Activated CD8-positive, alpha-beta T cell treated with anti-CD3 and anti-CD28 coated beads, Interleukin-2, amount 10 ng/mL, durations not matched to agents 7 days and 5 days (primary cell): ENCODE data around the gene HDGF. TPM values are rescaled to one million over a fixed set of nuclear protein-coding genes. Genes with fewer than 3 reads are reported as not detected.

Experiments used
- ATAC-seq: fragments of 150-1000 bp; cut with Tn5 transposase; one replicate; pipeline ENCODE4 v1.10.0; 2021; ENCODE audit warnings: moderate library complexity
- CTCF ChIA-PET: fragments of 350-600 bp; sonication (Branson Sonifier 250); formaldehyde crosslinking; loops from one replicate; lab custom pipeline; 2021; ENCODE audit warnings: antibody characterized with exemption; lab: Charles Lee
- POLR2A ChIA-PET: fragments of 350-600 bp; sonication (Branson Sonifier 250); formaldehyde crosslinking; loops from one replicate; lab custom pipeline; 2021; ENCODE audit warnings: antibody characterized with exemption; lab: Charles Lee
- DNase-seq: peaks from one replicate; pipeline ENCODE4 v3.0.0-alpha.2; 2020
- H3K27ac Mint-ChIP-seq: one replicate; pipeline ENCODE4 v1.8.0; 2021; ENCODE audit warnings: mild to moderate bottlenecking, mixed read lengths
- H3K27me3 Mint-ChIP-seq: one replicate; pipeline ENCODE4 v1.8.0; 2021; ENCODE audit warnings: low read depth, mixed read lengths
- H3K36me3 Mint-ChIP-seq: one replicate; pipeline ENCODE4 v1.8.0; 2021; ENCODE audit warnings: low read depth, mixed read lengths
- H3K4me1 Mint-ChIP-seq: one replicate; pipeline ENCODE4 v1.8.0; 2021; ENCODE audit warnings: low read depth, mixed read lengths
- H3K4me3 Mint-ChIP-seq: one replicate; pipeline ENCODE4 v1.8.0; 2021; ENCODE audit warnings: mild to moderate bottlenecking, mixed read lengths
- H3K9me3 Mint-ChIP-seq: one replicate; pipeline ENCODE4 v1.8.0; 2022; ENCODE audit warnings: mixed read lengths; ENCODE audit not compliant: insufficient read depth
- total RNA-seq, 2 experiments: library from RNA; stranded (reverse); gene quantifications; one replicate each; pipeline ENCODE4 v1.2.3, GENCODE V29; 2021

The HDGF gene
- total RNA-seq, 2 experiments from 2014 or later, result 261 to 264 TPM

GRCh38 chr1:156696755-156697154, 54.7 kb downstream of the HDGF start:
- no peak for DNase-seq
- Mint-ChIP-seq H3K27ac (no peak overlapping the region), H3K36me3 (peaks cover 3% of the 10 kb centered on the region), H3K27me3 (peaks cover 29% of the 10 kb centered on the region), H3K4me3 (no peak overlapping the region), H3K4me1 (peaks cover 31% of the 10 kb centered on the region), H3K9me3 (no peaks in the 10 kb centered on the region)
- ChIA-PET POLR2A (no interaction called here), CTCF (interaction anchor here (0.9 to 4.1 kb wide), 4 partner anchors 29 to 194 kb away, joined by 3 to 19 read pairs (median 3); no protein-coding TSS in a partner anchor)
- no peak for ATAC-seq

GRCh38 chr1:156694690-156694962, 56.8 kb downstream of the HDGF start:
- ATAC-seq (no peak), DNase-seq (no peak)
- H3K4me3 Mint-ChIP-seq, result no peak overlapping the region
- H3K4me1 Mint-ChIP-seq, result peaks cover 25% of the 10 kb centered on the region
- ChIA-PET CTCF (interaction anchor here (11.7 to 19.7 kb wide), 2 partner anchors 11 to 31 kb away, joined by 311 to 543 read pairs; partner anchors contain the start of genes CRABP2, ISG20L2 and METTL25B), POLR2A (no interaction called here)
- no peaks in the 10 kb centered on the region for H3K9me3 Mint-ChIP-seq
- H3K27me3 Mint-ChIP-seq, result peaks cover 47% of the 10 kb centered on the region
- no peak overlapping the region for H3K27ac Mint-ChIP-seq
- peaks cover 3% of the 10 kb centered on the region for H3K36me3 Mint-ChIP-seq

GRCh38 chr1:156693848-156694689, 57.4 kb downstream of the HDGF start:
- Mint-ChIP-seq H3K27ac (no peak overlapping the region), H3K4me3 (no peak overlapping the region), H3K36me3 (peaks cover 3% of the 10 kb centered on the region), H3K27me3 (peaks cover 48% of the 10 kb centered on the region), H3K4me1 (peaks cover 29% of the 10 kb centered on the region), H3K9me3 (no peaks in the 10 kb centered on the region)
- ATAC-seq (no peak), DNase-seq (no peak)
- ChIA-PET POLR2A (no interaction called here), CTCF (interaction anchor here (1.3 to 19.7 kb wide), 3 partner anchors 10 to 31 kb away, joined by 7 to 543 read pairs (median 311); partner anchors contain the start of genes CRABP2, ISG20L2 and METTL25B)

- Mint-ChIP-seq H3K27me3 (peaks cover 53% of the 10 kb centered on the region), H3K9me3 (no peaks in the 10 kb centered on the region), H3K36me3 (no peaks in the 10 kb centered on the region), H3K4me1 (peaks cover 29% of the 10 kb centered on the region), H3K27ac (peak overlapping the region; percentile 15), H3K4me3 (no peak overlapping the region)
- ATAC-seq (no peak), DNase-seq (peak; percentile 47)
- CTCF ChIA-PET, result interaction anchor here (1.3 to 19.7 kb wide), 4 partner anchors 9 to 32 kb away, joined by 7 to 543 read pairs (median 190); partner anchors contain the start of genes CRABP2, ISG20L2, METTL25B and NES
- POLR2A ChIA-PET, result no interaction called here
Observed at GRCh38 chr1:156692925-156693847, 58.3 kb downstream of the HDGF start.

- CTCF ChIA-PET, result interaction anchor here (4.3 to 19.7 kb wide), 6 partner anchors 13 to 167 kb away, joined by 26 to 543 read pairs (median 102); partner anchors contain the start of genes CRABP2, INSRR, ISG20L2 and METTL25B
- Mint-ChIP-seq H3K9me3 (no peaks in the 10 kb centered on the region), H3K27me3 (peaks cover 53% of the 10 kb centered on the region), H3K27ac (no peak overlapping the region), H3K4me1 (peaks cover 29% of the 10 kb centered on the region), H3K4me3 (no peak overlapping the region), H3K36me3 (no peaks in the 10 kb centered on the region)
- DNase-seq (no peak), ATAC-seq (no peak)
- POLR2A ChIA-PET, result no interaction called here
Observed at GRCh38 chr1:156692441-156692924, 59.0 kb downstream of the HDGF start.

Other genes with a start within 250 kb of the HDGF start
- gene IQGAP3, start 179.1 kb downstream of the HDGF start, total RNA-seq, result 10 to 100 TPM; 28.6 to 31.0 TPM
- 10 to 100 TPM; 18.6 to 19.7 TPM for gene TTC24, start 172.0 kb downstream of the HDGF start, total RNA-seq
- 10 to 100 TPM; 54.3 to 60.3 TPM for gene NAXE, start 159.9 kb downstream of the HDGF start, total RNA-seq
- gene GPATCH4, start 150.2 kb downstream of the HDGF start, total RNA-seq, result 10 to 100 TPM; 43.9 to 44.7 TPM
- not detected for gene HAPLN2, start 132.3 kb downstream of the HDGF start, total RNA-seq
- not detected for gene BCAN, start 109.6 kb downstream of the HDGF start, total RNA-seq
- gene NES, start 74.3 kb downstream of the HDGF start, total RNA-seq, result not detected
- gene CRABP2, start 46.1 kb downstream of the HDGF start, total RNA-seq, result 1 to 10 TPM; 1.3 to 1.9 TPM
- 10 to 100 TPM; 30.0 to 34.0 TPM for gene METTL25B, start 23.2 kb downstream of the HDGF start, total RNA-seq
- gene ISG20L2, start 22.9 kb downstream of the HDGF start, total RNA-seq, result 10 to 100 TPM; 56.3 to 58.8 TPM
- gene MRPL24, start 10.6 kb downstream of the HDGF start, total RNA-seq, result 10 to 100 TPM; 59.8 to 62.6 TPM
- 10 to 100 TPM; 71.9 to 75.5 TPM for gene PRCC, start 15.9 kb upstream of the HDGF start, total RNA-seq
- 10 to 100 TPM; 84.0 to 86.7 TPM for gene SH2D2A, start 65.2 kb upstream of the HDGF start, total RNA-seq
- under 1 TPM; 0.21 TPM for gene INSRR, start 107.4 kb upstream of the HDGF start, total RNA-seq
- 1 to 10 TPM; 9.9 TPM for gene NTRK1, start 109.2 kb upstream of the HDGF start, total RNA-seq
- gene PEAR1, start 142.0 kb upstream of the HDGF start, total RNA-seq, result under 1 TPM; 0.21 to 0.40 TPM
- not detected for gene LRRC71, start 169.0 kb upstream of the HDGF start, total RNA-seq